ENCODE results near the gene GOLPH3L.

Gene GOLPH3L

DNA sequence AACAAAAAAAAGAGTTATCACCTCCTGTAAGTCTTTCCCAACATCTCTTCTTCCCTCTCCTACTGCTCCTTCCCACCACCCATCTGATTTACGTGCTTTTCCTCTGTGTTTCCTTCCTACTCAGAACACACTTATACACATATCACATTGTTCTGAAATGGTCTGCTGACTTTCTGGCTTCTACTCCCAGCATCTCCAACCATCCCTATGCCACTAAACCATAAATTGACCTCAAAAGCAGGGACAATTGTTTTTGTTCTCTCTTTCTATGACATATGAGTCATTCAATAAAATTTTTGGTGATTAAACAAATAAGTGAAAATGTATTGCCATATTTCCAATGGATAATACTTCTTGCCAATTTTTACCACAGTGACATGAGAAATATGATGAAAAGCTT is 8.2 kb downstream of the GOLPH3L start:
- in situ Hi-C loops (cut with MboI; ENCODE audit: low sequenced_read_pairs, unreplicated experiment): no loop called here
- TF ChIP-seq CTCF (IDR thresholded peaks at IDR 0.05; ENCODE audit: borderline replicate concordance, control extremely low read depth, extremely low read depth, insufficient read depth, missing control alignments): no peak
- DNase-seq (ENCODE audit: low spot score): no peak

- in situ Hi-C loops (cut with MboI; ENCODE audit: low sequenced_read_pairs, unreplicated experiment): no loop called here
- TF ChIP-seq CTCF (IDR thresholded peaks at IDR 0.05; ENCODE audit: borderline replicate concordance, control extremely low read depth, extremely low read depth, insufficient read depth, missing control alignments): no peak
- DNase-seq (ENCODE audit: low spot score): no peak
These were observed 10.7 kb downstream of the GOLPH3L start for GRCh38 chr1:150686275-150686674.

DNA sequence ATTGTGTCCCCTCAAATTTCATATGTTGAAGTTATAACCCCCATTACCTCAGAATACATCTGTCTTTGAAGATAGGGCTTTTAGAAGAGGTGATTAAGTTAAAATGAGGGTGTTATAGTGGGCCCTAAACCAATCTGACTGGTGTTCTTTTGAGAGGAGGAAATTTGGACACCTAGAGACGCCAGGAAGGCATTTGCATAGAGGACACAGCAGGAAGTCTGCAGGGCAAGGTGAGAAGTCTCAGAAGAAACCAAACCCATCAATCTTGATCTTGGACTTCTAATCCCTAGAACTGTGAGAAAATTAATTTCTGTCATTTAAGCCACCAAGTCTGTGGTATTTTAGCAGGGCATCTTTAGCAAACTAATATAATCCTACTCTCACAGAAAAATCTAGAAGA is 13.0 kb downstream of the GOLPH3L start:
- no peak for TF ChIP-seq CTCF (IDR thresholded peaks at IDR 0.05; ENCODE audit: borderline replicate concordance, control extremely low read depth, extremely low read depth, insufficient read depth, missing control alignments)
- no peak for DNase-seq (ENCODE audit: low spot score)
- in situ Hi-C loops (cut with MboI; ENCODE audit: low sequenced_read_pairs, unreplicated experiment): no loop called here

DNA sequence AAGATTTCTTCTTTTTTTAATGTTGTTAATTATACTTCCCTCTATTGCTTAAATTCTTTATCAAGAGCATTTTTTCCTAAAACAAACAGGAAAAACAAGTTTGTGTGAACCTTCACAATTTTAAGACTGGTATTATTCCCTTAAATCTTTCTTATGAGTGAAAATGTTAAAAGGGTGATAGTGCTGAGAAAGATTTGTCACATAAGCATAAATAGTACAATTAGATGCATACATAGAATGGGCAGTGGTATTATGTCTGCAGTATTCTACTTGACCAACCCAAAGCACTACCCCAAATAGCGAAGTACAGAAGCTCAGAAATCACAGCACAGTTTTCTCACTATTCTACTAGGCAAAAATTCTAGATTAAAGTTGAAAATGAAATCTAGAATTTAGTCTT is 18.0 kb downstream of the GOLPH3L start:
- in situ Hi-C loops (cut with MboI; ENCODE audit: low sequenced_read_pairs, unreplicated experiment): no loop called here
- TF ChIP-seq CTCF (IDR thresholded peaks at IDR 0.05; ENCODE audit: borderline replicate concordance, control extremely low read depth, extremely low read depth, insufficient read depth, missing control alignments): no peak
- no peak for DNase-seq (ENCODE audit: low spot score)

- TF ChIP-seq CTCF (IDR thresholded peaks at IDR 0.05; ENCODE audit: borderline replicate concordance, control extremely low read depth, extremely low read depth, insufficient read depth, missing control alignments): no peak
- in situ Hi-C loops (cut with MboI; ENCODE audit: low sequenced_read_pairs, unreplicated experiment): no loop called here
- DNase-seq (ENCODE audit: low spot score): no peak
These were observed 22.1 kb downstream of the GOLPH3L start for GRCh38 chr1:150674881-150675280.

GRCh38 chr1:150663321-150663720 is 33.6 kb downstream of the GOLPH3L start:
- no peak for DNase-seq (ENCODE audit: low spot score)
- in situ Hi-C loops (cut with MboI; ENCODE audit: low sequenced_read_pairs, unreplicated experiment): no loop called here
- TF ChIP-seq CTCF (IDR thresholded peaks at IDR 0.05; ENCODE audit: borderline replicate concordance, control extremely low read depth, extremely low read depth, insufficient read depth, missing control alignments): no peak

DNA sequence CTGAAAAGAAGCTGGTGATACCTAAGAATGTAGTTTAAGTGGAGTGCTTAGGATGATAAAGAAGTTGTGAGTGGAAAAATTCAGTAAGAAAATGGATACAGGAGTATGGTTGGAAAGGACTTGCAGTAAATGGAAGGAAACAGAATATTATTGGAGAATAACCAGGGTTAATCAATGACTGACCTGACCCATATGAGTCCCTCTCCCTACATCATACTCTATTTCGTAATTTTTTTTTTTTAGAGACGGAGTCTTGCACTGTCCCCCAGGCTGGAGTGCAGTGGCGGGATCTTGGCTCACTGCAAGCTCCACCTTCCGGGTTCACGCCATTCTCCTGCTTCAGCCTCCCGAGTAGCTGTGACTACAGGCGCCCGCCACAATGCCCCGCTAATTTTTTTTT is 34.1 kb downstream of the GOLPH3L start:
- TF ChIP-seq CTCF (IDR thresholded peaks at IDR 0.05; ENCODE audit: borderline replicate concordance, control extremely low read depth, extremely low read depth, insufficient read depth, missing control alignments): no peak
- in situ Hi-C loops (cut with MboI; ENCODE audit: low sequenced_read_pairs, unreplicated experiment): no loop called here
- DNase-seq (ENCODE audit: low spot score): no peak

All from GM13976 (cell line).